Cerebellar nuclear complex (tissue), 1 donor: Measurements from ENCODE around the gene AHSG.
"Not testable (repeated sequence)": the region's sequence is repeated elsewhere in the genome, so short reads cannot be mapped to it uniquely, and the experiment has no call there.

Source experiments
- DNase-seq, 2 experiments: peaks; one replicate each; lab custom pipeline; 2025; lab: John Stamatoyannopoulos, UW

AHSG gene, protein sequence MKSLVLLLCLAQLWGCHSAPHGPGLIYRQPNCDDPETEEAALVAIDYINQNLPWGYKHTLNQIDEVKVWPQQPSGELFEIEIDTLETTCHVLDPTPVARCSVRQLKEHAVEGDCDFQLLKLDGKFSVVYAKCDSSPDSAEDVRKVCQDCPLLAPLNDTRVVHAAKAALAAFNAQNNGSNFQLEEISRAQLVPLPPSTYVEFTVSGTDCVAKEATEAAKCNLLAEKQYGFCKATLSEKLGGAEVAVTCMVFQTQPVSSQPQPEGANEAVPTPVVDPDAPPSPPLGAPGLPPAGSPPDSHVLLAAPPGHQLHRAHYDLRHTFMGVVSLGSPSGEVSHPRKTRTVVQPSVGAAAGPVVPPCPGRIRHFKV

DNA sequence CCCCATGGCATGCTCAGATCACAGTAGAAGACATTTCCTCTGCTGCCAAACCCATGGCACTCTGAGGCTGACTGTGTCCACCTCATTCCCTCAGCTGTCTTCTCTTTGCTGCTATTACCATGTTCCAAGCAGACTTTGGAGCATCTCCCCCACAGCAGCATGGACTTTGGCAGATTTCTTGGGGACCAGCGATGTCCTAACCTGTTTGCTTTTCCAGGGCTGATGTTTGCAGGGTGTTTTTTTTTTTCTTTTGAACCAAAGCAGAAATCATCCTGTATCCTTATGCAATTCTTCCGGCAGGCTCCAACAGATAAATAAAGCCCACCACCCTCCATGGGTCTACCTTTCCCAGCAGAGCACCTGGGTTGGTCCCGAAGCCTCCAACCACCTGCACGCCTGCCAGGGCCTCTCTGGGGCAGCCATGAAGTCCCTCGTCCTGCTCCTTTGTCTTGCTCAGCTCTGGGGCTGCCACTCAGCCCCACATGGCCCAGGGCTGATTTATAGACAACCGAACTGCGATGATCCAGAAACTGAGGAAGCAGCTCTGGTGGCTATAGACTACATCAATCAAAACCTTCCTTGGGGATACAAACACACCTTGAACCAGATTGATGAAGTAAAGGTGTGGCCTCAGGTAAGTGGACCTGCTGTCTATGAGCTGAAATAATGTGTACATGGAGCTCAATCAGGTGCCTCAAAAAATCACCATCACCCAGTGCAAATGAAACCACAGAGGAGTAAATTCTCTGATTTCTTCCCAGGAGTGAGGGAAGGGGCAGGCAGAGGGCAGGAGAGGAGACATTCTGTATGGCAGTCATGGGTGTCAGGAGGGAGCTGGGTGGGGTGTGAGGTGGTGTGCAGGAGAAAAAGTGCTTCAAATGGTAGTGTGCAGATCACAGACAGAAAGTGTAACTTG is at the start of gene AHSG:
AHSG (plus strand) TSS at position 340 of the 916 bp plus-strand sequence; CDS start at position 422, 82 bp downstream.
- no peak for DNase-seq

DNA sequence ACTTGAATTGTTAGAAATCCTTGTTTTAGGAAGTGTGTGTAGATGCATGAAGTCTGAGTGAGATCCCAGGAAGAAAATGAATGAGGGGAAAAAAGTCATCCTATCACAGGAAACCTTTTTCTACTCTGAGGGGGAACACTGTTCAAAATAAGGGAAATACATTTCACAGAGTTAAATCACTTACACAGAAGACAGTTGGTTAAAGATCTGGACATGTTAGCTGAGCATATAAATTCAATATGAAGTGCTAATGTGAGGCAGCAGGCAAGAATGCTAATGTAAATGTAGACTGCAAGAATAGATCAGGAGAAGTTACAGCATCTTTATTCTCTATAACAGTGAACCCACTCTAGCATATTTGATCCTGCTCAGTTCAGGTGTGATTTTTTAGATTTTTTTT is 48.3 kb upstream of the AHSG start:
- DNase-seq = no peak

DNA sequence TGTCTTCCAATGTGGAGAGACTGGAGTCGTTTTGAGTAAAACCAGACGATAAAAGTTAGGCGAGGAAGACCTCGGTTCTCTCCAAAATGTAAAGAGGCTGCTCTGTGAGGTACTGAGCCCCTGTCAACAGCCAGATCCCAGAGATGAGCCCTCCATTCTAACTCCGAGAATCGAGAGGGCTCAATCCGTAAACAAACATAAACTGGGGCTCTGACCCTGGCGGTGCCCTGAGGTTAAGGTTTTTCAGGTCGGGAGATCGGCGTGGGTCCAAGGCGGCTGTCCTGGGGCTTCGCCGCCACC is 46.1 kb upstream of the AHSG start:
- peak in 1 of 2 experiments; percentile 3 for DNase-seq

DNA sequence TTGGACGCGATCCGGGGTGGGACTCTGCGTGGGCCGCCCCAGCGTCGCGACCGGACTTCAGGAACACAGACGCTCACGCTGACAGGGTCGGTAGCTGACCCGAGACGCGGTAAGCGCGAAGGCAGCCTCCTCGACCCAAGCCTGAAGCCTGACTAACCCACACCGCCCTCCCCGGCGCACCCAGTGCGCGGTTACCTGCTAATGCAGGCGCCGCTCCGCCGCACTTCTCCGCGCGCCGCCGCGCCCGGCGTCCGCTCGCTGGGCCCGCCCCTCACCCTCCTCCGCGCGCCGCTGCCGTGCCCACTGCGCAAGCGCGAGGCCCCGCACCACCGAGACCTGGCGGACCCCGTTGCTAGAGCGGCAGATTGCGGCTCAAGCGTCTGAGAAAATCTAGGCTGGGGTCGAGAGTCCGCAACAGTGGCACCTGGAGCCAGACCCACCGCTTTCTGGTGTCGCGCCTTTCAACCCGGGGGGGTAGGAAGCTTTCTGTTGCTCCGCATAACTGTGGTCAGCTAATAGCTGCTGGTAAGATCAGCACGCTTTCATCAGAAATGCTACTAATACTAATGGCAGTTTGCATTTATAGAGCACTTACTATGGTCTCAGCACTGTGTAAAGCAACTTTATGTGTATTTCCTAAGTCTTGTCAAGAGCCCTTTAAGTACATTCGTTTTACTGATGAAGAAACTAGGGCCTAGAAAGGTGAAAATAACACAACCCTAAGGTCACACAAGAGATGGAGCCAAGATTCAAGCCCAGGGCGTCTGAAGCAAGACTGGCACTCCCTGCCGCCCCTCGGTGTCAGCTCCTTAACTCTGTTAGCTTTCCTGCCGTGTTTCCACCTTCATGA is 45.6 kb upstream of the AHSG start, which contains the start of gene TBCCD1:
TBCCD1 (minus strand) TSS at position 268 of the 850 bp plus-strand sequence. CDS start 3,010 bp downstream, outside the sequence.
- peak; percentile 6 to 81 for DNase-seq

- not testable (repeated sequence) for DNase-seq
Measured at GRCh38 chr3:186569361-186569760, 43.5 kb upstream of the AHSG start.

DNA sequence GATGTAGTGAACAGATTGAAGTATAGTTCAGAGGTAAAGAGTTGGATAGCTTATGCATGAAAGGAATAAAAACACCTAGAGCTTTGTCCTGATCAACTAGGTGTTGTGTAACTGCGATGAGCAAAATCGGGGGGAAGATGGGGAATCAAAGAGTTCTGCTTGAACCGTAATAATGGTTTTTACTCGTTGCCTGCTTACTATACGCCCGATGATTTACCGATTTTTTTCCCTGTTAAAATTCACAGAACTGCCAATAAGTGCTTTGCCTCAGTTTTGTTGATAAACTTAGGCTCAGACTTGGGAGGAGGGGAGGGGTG is 43.1 kb upstream of the AHSG start:
- no peak for DNase-seq

DNA sequence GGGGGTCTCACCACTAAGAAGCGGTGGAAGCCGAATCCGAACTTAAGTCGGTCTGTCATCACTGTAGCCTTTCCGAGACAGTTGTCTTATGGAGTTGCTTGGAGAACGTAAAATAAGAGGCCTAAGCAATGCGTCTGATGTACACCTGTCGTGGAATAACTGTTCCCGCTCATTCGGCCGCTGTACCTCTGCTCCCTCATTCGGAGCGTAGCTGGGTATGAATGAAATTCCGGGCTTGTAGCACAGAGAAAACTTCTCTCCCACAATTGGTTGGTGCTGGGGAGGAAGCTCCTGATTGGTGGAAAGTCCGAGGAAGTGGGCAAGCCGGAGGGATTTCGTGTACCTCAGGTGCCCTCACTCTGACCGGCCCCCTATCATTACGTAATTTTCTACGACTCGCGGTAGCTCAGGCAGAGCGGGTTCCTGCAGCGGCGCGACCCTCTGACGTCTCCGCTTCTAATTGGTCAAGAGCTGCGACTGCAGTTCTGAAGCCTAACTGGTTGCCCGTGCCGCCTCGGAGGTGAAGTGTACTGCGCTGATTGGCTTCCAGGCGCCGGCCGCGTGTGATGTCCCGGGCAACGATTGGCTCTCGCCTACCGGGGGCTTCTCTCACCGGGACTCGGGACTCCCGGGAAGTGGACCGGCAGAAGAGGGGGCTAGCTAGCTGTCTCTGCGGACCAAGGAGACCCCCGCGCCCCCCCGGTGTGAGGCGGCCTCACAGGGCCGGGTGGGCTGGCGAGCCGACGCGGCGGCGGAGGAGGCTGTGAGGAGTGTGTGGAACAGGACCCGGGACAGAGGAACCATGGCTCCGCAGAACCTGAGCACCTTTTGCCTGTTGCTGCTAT is 42.5 kb upstream of the AHSG start, which contains the start of gene DNAJB11:
DNAJB11 (plus strand) TSS at position 625 of the 845 bp plus-strand sequence; CDS start at position 803, 178 bp downstream.
- DNase-seq = peak; percentile 99

- no peak for DNase-seq
Measured at GRCh38 chr3:186570941-186571643, 41.8 kb upstream of the AHSG start.

DNA sequence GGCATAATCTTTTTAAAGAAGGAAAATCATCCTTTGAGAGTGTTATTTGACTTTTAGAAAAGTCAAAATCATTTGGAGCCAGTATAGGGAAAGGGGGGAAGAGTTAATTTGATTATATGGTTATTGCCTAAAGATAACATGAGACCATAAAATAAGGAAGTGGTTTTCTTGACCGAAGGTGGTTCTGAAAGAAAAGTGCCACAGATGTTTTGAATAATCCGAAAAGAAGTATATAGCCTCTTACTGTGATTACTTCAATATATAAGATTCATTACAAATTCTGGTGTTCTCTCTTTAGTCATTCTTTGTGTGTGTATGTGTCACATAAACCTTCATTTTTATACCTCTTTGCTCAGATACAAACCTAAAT is 41.2 kb upstream of the AHSG start:
- DNase-seq = no peak

- DNase-seq = no peak
Measured at GRCh38 chr3:186577521-186577920, 35.3 kb upstream of the AHSG start.

DNA sequence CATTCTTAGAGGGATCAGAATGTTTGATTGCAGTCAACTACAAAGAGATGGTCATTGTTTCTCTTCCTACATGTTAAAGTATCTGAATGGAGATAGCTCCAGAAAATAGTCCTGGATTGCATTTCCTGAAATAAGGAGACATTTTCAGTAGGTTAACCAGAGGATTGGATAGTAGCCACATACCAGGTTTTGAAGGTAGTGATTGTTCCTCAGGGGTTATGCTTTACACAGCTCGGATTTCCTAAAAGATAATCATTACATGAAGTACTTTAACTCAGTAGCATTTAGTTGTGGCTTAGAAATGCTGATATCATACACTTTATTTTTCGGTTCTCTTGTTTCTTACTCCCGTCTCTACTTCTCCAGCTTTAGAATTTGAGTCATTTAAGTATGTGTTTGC is 32.1 kb upstream of the AHSG start:
- no peak for DNase-seq

GRCh38 chr3:186582541-186582940 is 30.3 kb upstream of the AHSG start:
- DNase-seq = no peak

DNA sequence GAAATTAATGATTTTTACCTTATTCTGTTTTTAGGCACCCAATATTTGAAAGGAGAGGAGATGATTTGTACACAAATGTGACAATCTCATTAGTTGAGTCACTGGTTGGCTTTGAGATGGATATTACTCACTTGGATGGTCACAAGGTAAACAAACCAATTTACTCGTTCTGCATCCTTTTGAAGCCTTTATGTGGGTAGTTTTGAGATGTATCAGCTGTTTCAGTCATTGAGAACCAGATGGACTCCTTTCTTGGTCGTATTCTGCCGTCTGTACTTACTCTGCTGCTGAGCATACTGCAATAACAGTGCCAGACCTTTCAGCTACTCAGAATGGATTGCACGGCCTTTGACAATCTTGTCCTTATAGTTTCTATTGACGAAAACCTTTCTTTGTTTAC is 29.0 kb upstream of the AHSG start:
- DNase-seq = no peak

DNA sequence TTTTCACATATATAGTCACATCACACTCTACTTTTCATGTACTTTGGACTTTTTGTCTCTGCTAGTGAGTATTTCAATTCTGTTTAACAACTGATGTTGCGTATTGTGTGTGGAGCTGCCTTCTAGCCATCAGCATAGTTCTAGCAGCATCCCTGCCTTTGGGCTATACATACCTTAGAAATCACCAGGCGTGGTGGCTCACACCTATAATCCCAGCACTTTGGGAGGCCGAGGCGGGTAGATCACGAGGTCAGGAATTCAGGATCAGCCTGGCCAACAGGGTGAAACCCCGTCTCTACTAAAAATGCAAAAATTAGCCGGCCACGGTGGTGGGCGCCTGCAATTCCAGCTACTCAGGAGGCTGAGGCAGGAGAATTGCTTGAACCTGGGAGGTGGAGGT is 26.6 kb upstream of the AHSG start:
- not testable (repeated sequence) for DNase-seq

- DNase-seq = no peak
Measured at GRCh38 chr3:186587183-186587582, 25.7 kb upstream of the AHSG start.

GRCh38 chr3:186588632-186589031 is 24.2 kb upstream of the AHSG start:
- DNase-seq = no peak

- no peak for DNase-seq
Measured at GRCh38 chr3:186589121-186589520, 23.7 kb upstream of the AHSG start.

GRCh38 chr3:186589856-186590579 is 22.8 kb upstream of the AHSG start:
- DNase-seq = no peak

DNA sequence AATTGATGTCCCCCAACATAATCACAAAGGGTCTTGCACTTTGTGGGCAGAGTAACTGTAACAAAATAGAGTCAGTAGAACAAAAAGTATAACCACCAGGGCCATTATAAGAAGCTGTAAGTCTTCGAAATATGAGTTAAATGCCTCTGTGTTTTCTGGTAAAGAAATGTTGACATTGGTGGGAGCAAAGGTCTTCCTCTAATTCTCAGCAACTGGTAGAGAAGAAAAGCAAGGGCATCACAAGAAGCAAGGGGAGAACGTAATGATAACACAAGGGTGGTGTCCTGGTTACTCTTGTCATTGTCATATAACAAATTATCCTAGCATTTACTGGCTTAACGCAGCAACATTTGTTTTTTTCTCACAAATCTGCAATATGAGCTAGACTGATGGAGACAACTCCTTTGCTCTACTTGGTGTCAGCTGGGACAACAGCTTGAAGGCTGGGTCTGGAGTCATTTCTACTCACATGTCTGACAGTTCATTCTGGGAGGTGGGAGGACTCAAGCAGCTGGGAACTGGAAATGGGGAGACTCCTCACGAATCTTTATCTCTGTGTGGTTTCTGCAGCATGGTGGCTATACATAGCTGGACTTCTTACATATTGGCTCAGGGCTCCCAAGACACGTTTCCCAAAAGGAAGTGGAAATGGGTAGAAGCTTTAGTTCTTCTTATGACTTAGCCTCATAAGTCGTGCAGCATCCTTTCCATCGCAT is 22.1 kb upstream of the AHSG start:
- no peak for DNase-seq
